ENCODE data around the gene REV1.

GRCh38 chr2:99404039-99404796 is 85.6 kb downstream of the REV1 start:
- TF ChIP-seq CTCF (conservative IDR thresholded peaks at IDR 0.05; ENCODE audit: low read depth, low read length) (no peak), POLR2A (IDR thresholded peaks at IDR 0.05; ENCODE audit: low read depth, low read length) (no peak), RAD21 (IDR thresholded peaks at IDR 0.05; ENCODE audit: low read length) (no peak), MAFK (IDR thresholded peaks at IDR 0.05; ENCODE audit: low read depth, low read length) (no peak), MAZ (IDR thresholded peaks at IDR 0.05; ENCODE audit: borderline replicate concordance, low read depth, low read length) (no peak), USF2 (IDR thresholded peaks at IDR 0.05; ENCODE audit: low read depth, low read length) (no peak), RFX5 (IDR thresholded peaks at IDR 0.05; ENCODE audit: low read depth, low read length) (no peak), BHLHE40 (IDR thresholded peaks at IDR 0.05; ENCODE audit: low read depth, low read length) (no peak), SMC3 (IDR thresholded peaks at IDR 0.05; ENCODE audit: low read depth, low read length) (no peak)
